PC-9 (cell line): Measurements from ENCODE around the gene IFI27L2. TPM values are rescaled to one million over a fixed set of nuclear protein-coding genes. Genes with fewer than 3 reads are reported as not detected.

Source experiments
- BruUV-seq: library from RNA; stranded (reverse); fragments of 400-500 nt; replicated peaks from 2 replicates; lab custom pipeline; 2021; lab: Mats Ljungman, UMichigan
- CTCF ChIA-PET: fragments of 300-600 bp; sonication (Branson Sonifier 250); formaldehyde crosslinking; loops from one replicate; lab custom pipeline; 2022; ENCODE audit warnings: antibody characterized with exemption; lab: Charles Lee
- POLR2A ChIA-PET: fragments of 300-600 bp; sonication (Branson Sonifier 250); formaldehyde crosslinking; loops from one replicate; lab custom pipeline; 2022; ENCODE audit warnings: antibody characterized with exemption; ENCODE audit not compliant: unreplicated experiment; lab: Charles Lee
- DNase-seq, 2 experiments: peaks; one replicate each; pipeline versions ENCODE4 v3.0.0 to v3.0.0-alpha.2; 2015 to 2022; ENCODE audit warnings: mixed read lengths in 1 of 2
- H2AFZ ChIP-seq: fragments of 200-600 bp; sonication (generic); 2 replicates; pipeline ENCODE4 v1.8.1; 2017; ENCODE audit warnings: antibody characterized with exemption
- H3F3A ChIP-seq: fragments of 200-600 bp; sonication (generic); 2 replicates; pipeline ENCODE4 v1.8.1; 2017; ENCODE audit warnings: antibody characterized with exemption, mild to moderate bottlenecking, low read depth; ENCODE audit not compliant: insufficient read depth
- H3K27ac ChIP-seq: fragments of 200-600 bp; sonication (generic); 2 replicates; pipeline ENCODE4 v1.6.1; 2016; ENCODE audit warnings: mixed run types
- H3K27me3 ChIP-seq: fragments of 200-600 bp; sonication (generic); 2 replicates; pipeline ENCODE4 v1.6.1; 2016; ENCODE audit warnings: low read depth, mixed run types; ENCODE audit not compliant: insufficient read depth
- H3K36me3 ChIP-seq: fragments of 200-600 bp; sonication (generic); 2 replicates; pipeline ENCODE4 v1.6.1; 2016; ENCODE audit warnings: low read depth, mixed run types
- H3K4me1 ChIP-seq: fragments of 200-600 bp; sonication (generic); replicated peaks from 2 replicates; pipeline ENCODE4 v1.6.1; 2016; ENCODE audit warnings: mixed run types; ENCODE audit not compliant: insufficient read depth
- H3K4me2 ChIP-seq: fragments of 200-600 bp; sonication (generic); 2 replicates; pipeline ENCODE4 v1.6.1; 2017; ENCODE audit warnings: mixed run types
- H3K4me3 ChIP-seq: fragments of 200-600 bp; sonication (generic); 2 replicates; pipeline ENCODE4 v1.6.1; 2016; ENCODE audit warnings: mixed run types
- H3K79me2 ChIP-seq: fragments of 200-600 bp; sonication (generic); 2 replicates; pipeline ENCODE4 v1.6.1; 2017; ENCODE audit warnings: low read depth, mixed run types
- H3K9me2 ChIP-seq: fragments of 200-600 bp; sonication (generic); 2 replicates; pipeline ENCODE4 v1.8.1; 2017; ENCODE audit warnings: mild to moderate bottlenecking; ENCODE audit not compliant: insufficient read depth
- H3K9me3 ChIP-seq: fragments of 200-600 bp; sonication (generic); 2 replicates; pipeline ENCODE4 v1.8.1; 2016; ENCODE audit warnings: low read depth; ENCODE audit not compliant: insufficient read depth
- H4K20me1 ChIP-seq: fragments of 200-600 bp; sonication (generic); 2 replicates; pipeline ENCODE4 v1.8.1; 2017; ENCODE audit not compliant: insufficient read depth
- EZH2 ChIP-seq: fragments of 200-600 bp; sonication (generic); IDR thresholded peaks from 2 replicates; pipeline ENCODE4 v1.8.0; 2017; ENCODE audit warnings: antibody characterized with exemption, low read depth
- intact Hi-C: fragments of 100-400 bp; cut with micrococcal nuclease; formaldehyde crosslinking; loops from one replicate; pipeline ENCODE4 v1.10.0; 2022; ENCODE audit not compliant: unreplicated experiment
- total RNA-seq: library from RNA; stranded (reverse); gene quantifications from 2 replicates; pipeline ENCODE4 v1.2.3, GENCODE V29; 2021
- TF ChIP-seq, protein P1 (sequence below): fragments of 200-600 bp; sonication (generic); conservative IDR thresholded peaks from 2 replicates; pipeline ENCODE4 v1.6.1; 2017; ENCODE audit warnings: mixed run types, antibody characterized with exemption, mild to moderate bottlenecking, moderate library complexity

The IFI27L2 gene
- total RNA-seq, 1 experiment from 2014 or later, result 5.4 TPM

DNA sequence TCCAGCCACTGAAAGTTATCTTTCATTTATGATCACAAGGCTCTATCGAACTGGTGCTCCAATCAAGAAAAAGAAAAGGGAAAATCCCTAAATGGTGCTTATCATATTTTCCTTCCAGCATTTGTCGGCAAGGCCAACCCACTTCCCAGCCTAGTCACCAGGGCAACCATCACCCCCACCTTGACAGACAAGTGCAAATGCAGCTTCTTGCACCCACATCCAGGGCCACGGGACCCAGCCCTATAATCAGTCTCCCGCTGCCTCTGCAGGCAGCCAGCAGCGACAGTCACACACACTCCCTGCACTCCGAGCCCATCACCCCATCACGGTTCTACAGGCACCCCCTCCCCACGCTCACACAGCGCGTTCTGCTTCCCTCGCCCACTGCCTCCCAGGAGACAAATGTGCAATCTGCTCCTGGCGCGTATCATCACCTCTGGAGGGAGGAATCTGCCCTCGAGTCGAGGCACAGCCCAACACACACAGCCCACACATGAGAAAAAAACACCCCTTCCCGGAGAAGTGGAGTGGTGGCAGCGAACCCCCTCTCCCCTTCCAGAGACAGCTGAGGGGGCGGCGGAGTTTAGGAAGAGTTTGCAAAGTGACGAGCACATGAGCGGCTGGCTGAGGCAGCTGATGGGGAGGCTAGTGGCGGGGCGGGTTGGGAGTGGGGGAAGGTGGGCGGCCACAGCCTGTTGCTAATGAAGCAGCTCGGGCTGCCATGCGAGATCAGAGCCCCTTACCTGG, 35.5 kb upstream of the IFI27L2 start:
- H2AFZ ChIP-seq, result no peak overlapping the region
- H3K27ac ChIP-seq, result no peak overlapping the region
- H3K4me1 ChIP-seq, result no peaks in the 10 kb centered on the region
- POLR2A ChIA-PET, result no interaction called here
- intact Hi-C loops, result no loop called here
- no peaks in the 10 kb centered on the region for H3K79me2 ChIP-seq
- no peak for DNase-seq
- no peaks in the 10 kb centered on the region for H3K9me3 ChIP-seq
- H3K36me3 ChIP-seq, result no peaks in the 10 kb centered on the region
- H3K9me2 ChIP-seq, result no peaks in the 10 kb centered on the region
- H4K20me1 ChIP-seq, result no peaks in the 10 kb centered on the region
- no peak overlapping the region for H3K4me2 ChIP-seq
- TF ChIP-seq EZH2, result no peak
- TF ChIP-seq, protein P1, sequence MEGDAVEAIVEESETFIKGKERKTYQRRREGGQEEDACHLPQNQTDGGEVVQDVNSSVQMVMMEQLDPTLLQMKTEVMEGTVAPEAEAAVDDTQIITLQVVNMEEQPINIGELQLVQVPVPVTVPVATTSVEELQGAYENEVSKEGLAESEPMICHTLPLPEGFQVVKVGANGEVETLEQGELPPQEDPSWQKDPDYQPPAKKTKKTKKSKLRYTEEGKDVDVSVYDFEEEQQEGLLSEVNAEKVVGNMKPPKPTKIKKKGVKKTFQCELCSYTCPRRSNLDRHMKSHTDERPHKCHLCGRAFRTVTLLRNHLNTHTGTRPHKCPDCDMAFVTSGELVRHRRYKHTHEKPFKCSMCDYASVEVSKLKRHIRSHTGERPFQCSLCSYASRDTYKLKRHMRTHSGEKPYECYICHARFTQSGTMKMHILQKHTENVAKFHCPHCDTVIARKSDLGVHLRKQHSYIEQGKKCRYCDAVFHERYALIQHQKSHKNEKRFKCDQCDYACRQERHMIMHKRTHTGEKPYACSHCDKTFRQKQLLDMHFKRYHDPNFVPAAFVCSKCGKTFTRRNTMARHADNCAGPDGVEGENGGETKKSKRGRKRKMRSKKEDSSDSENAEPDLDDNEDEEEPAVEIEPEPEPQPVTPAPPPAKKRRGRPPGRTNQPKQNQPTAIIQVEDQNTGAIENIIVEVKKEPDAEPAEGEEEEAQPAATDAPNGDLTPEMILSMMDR, result no peak
- CTCF ChIA-PET, result no interaction called here
- H3K4me3 ChIP-seq, result no peak overlapping the region
- BruUV-seq, result no TSS peak
- H3F3A ChIP-seq, result no peaks in the 10 kb centered on the region
- H3K27me3 ChIP-seq, result peaks cover 44% of the 10 kb centered on the region

DNA sequence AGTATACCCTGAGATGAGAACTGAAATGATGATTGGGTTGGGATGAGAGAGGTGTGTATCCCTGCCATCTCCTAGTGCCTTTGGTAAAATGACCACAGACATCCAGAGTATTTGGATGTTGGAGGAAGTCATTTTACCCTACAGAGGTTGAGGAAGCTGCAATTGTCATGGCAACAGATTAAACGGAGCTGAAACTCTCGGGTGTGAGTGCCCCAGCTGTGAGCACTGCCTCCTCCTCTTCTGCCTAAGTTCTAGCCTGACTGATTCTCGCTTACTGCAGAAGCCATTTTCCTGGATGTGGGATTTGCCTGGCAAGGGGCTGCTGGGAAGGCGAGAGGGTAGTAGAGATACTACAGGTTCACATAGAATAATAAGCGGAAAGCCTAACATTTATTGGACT, 34.4 kb upstream of the IFI27L2 start:
- Histone ChIP-seq H3K9me3 (no peaks in the 10 kb centered on the region), H3K4me3 (no peak overlapping the region), H3K4me2 (no peak overlapping the region), H4K20me1 (no peaks in the 10 kb centered on the region), H3F3A (no peaks in the 10 kb centered on the region), H3K79me2 (no peaks in the 10 kb centered on the region), H3K9me2 (no peaks in the 10 kb centered on the region), H3K27me3 (peaks cover 44% of the 10 kb centered on the region), H3K27ac (no peak overlapping the region), H3K4me1 (no peaks in the 10 kb centered on the region), H3K36me3 (no peaks in the 10 kb centered on the region), H2AFZ (no peak overlapping the region)
- intact Hi-C loops, result no loop called here
- ChIA-PET CTCF (no interaction called here), POLR2A (no interaction called here)
- DNase-seq, result no peak
- no peak for TF ChIP-seq EZH2
- TF ChIP-seq, protein P1, result no peak
- no TSS peak for BruUV-seq

DNA sequence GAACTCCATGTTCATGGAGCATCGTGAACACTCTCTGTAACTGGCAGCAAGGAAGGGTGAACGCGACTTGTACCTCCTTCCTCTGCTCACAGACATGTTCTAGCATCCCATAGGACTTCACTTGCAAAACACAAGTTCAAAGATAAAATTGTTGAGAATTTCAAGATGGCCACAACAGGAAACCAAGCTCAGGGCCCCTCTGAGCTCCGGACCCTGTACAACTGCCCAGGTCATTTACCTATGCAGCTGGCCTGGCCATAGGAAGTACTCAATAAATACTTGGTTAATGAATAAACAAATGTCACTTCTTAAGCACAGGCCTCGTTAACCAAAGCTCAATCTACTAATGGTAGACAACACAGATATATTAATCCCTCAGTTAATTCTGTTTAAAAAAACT, 33.1 kb upstream of the IFI27L2 start:
- Histone ChIP-seq H3K79me2 (no peaks in the 10 kb centered on the region), H3K27ac (no peak overlapping the region), H3K9me3 (no peaks in the 10 kb centered on the region), H3K27me3 (peaks cover 44% of the 10 kb centered on the region), H3K36me3 (no peaks in the 10 kb centered on the region), H4K20me1 (no peaks in the 10 kb centered on the region), H3K4me3 (no peak overlapping the region), H3K9me2 (no peaks in the 10 kb centered on the region), H2AFZ (no peak overlapping the region), H3K4me2 (no peak overlapping the region), H3F3A (no peaks in the 10 kb centered on the region), H3K4me1 (no peaks in the 10 kb centered on the region)
- POLR2A ChIA-PET, result no interaction called here
- TF ChIP-seq, protein P1, result no peak
- TF ChIP-seq EZH2, result no peak
- intact Hi-C loops, result no loop called here
- no TSS peak for BruUV-seq
- CTCF ChIA-PET, result no interaction called here
- no peak for DNase-seq
